PC-3 (cell line): ENCODE results near the gene TP53RK. TPM values are rescaled to one million over a fixed set of nuclear protein-coding genes. Genes with fewer than 3 reads are reported as not detected.
A peak's percentile ranks its signal among the peaks of the same experiment; 100 is the strongest.

Source experiments
- ATAC-seq: fragments of 200-7000 bp; cut with Tn5 transposase; 2 replicates; pipeline ENCODE4 v1.9.1; 2020; ENCODE audit warnings: mild to moderate bottlenecking, moderate library complexity
- BruUV-seq: library from RNA; stranded (reverse); fragments of 400-500 nt; replicated peaks from 2 replicates; lab custom pipeline; 2021; lab: Mats Ljungman, UMichigan
- CTCF ChIA-PET: fragments of 300-600 bp; sonication (Branson Sonifier 250); formaldehyde crosslinking; loops from one replicate; lab custom pipeline; 2022; ENCODE audit warnings: antibody characterized with exemption; lab: Charles Lee
- POLR2A ChIA-PET: fragments of 300-600 bp; sonication (Branson Sonifier 250); formaldehyde crosslinking; loops from one replicate; lab custom pipeline; 2022; ENCODE audit warnings: antibody characterized with exemption; ENCODE audit not compliant: unreplicated experiment; lab: Charles Lee
- DNase-seq: peaks from one replicate; pipeline ENCODE4 v3.0.0-alpha.2; 2015
- H2AFZ ChIP-seq: fragments of 300-600 bp; sonication (generic); 2 replicates; pipeline ENCODE4 v1.6.0; 2016; ENCODE audit warnings: antibody characterized with exemption, low read length
- H3F3A ChIP-seq: fragments of 300-600 bp; sonication (generic); one replicate; pipeline ENCODE4 v1.6.0; 2017; ENCODE audit warnings: antibody characterized with exemption, low read length, control low read depth, mild to moderate bottlenecking; ENCODE audit not compliant: unreplicated experiment
- H3K27ac ChIP-seq: fragments of 300-600 bp; sonication (generic); 2 replicates; pipeline ENCODE4 v1.5.1; 2016; ENCODE audit warnings: mild to moderate bottlenecking, low read length
- H3K27me3 ChIP-seq: fragments of 300-600 bp; sonication (generic); 2 replicates; pipeline ENCODE4 v1.6.1; 2016; ENCODE audit warnings: low read length, mixed read lengths
- H3K36me3 ChIP-seq: fragments of 300-600 bp; sonication (generic); 2 replicates; pipeline ENCODE4 v1.6.1; 2016; ENCODE audit warnings: low read depth, mixed run types, low read length, mixed read lengths
- H3K4me1 ChIP-seq: fragments of 300-600 bp; sonication (generic); 2 replicates; pipeline ENCODE4 v1.5.1; 2016; ENCODE audit warnings: low read length; ENCODE audit not compliant: insufficient read depth
- H3K4me2 ChIP-seq: fragments of 300-600 bp; sonication (generic); 2 replicates; pipeline ENCODE4 v1.6.0; 2016; ENCODE audit warnings: low read length
- H3K4me3 ChIP-seq: fragments of 300-600 bp; sonication (generic); 2 replicates; pipeline ENCODE4 v1.5.1; 2016; ENCODE audit warnings: mild to moderate bottlenecking, low read length, mixed read lengths
- H3K79me2 ChIP-seq: fragments of 300-600 bp; sonication (generic); 2 replicates; pipeline ENCODE4 v1.6.1; 2017; ENCODE audit warnings: low read length, mixed read lengths
- H3K9ac ChIP-seq: fragments of 300-600 bp; sonication (generic); 2 replicates; pipeline ENCODE4 v1.6.0; 2016; ENCODE audit warnings: mild to moderate bottlenecking, low read length
- H3K9me2 ChIP-seq: fragments of 300-600 bp; sonication (generic); replicated peaks from 2 replicates; pipeline ENCODE4 v1.6.1; 2016; ENCODE audit warnings: mixed run types, low read length, mixed read lengths
- H3K9me3 ChIP-seq: fragments of 300-600 bp; sonication (generic); 2 replicates; pipeline ENCODE4 v1.6.1; 2016; ENCODE audit warnings: low read length, mixed read lengths
- H4K20me1 ChIP-seq: fragments of 300-600 bp; sonication (generic); 2 replicates; pipeline ENCODE4 v1.6.1; 2016; ENCODE audit warnings: low read length, mixed read lengths
- CTCF ChIP-seq: fragments of 300-600 bp; sonication (generic); conservative IDR thresholded peaks from 2 replicates; pipeline ENCODE4 v1.5.1; 2017; ENCODE audit warnings: antibody characterized with exemption, low read depth, mild to moderate bottlenecking, low read length
- EZH2 ChIP-seq: fragments of 300-600 bp; sonication (generic); IDR thresholded peaks from one replicate; pipeline ENCODE4 v1.6.1; 2017; ENCODE audit warnings: antibody characterized with exemption, mild to moderate bottlenecking, low read length; ENCODE audit not compliant: unreplicated experiment
- EZH2phosphoT487 ChIP-seq: fragments of 300-600 bp; sonication (generic); IDR thresholded peaks from 2 replicates; pipeline ENCODE4 v1.6.1; 2018; ENCODE audit warnings: mild to moderate bottlenecking, antibody characterized with exemption, low read length, borderline replicate concordance
- intact Hi-C: fragments of 100-400 bp; cut with micrococcal nuclease; formaldehyde crosslinking; loops from 2 replicates; pipeline ENCODE4 v1.9.0; 2023
- total RNA-seq: library from RNA; depleted of rRNA; stranded (reverse); fragments of >200 nt; gene quantifications from 2 replicates; pipeline ENCODE4 v1.2.3, GENCODE V29; 2014

Gene TP53RK
- total RNA-seq, 1 experiment from 2014 or later = 41.4 TPM

- H3K27ac ChIP-seq = no peak overlapping the region
- H3K79me2 ChIP-seq = peaks cover 2% of the 10 kb centered on the region
- no peak overlapping the region for H3K4me2 ChIP-seq
- no peak for ATAC-seq
- CTCF ChIA-PET = no interaction called here
- no peaks in the 10 kb centered on the region for H3K27me3 ChIP-seq
- H4K20me1 ChIP-seq = no peaks in the 10 kb centered on the region
- no peak overlapping the region for H3K4me3 ChIP-seq
- intact Hi-C loops = no loop called here
- no TSS peak for BruUV-seq
- H3K9me3 ChIP-seq = peaks cover 11% of the 10 kb centered on the region; the same call in 1 of the 2 replicates
- H3K9ac ChIP-seq = no peak overlapping the region
- H2AFZ ChIP-seq = no peak overlapping the region
- DNase-seq = no peak
- no peaks in the 10 kb centered on the region for H3F3A ChIP-seq
- TF ChIP-seq EZH2 (no peak), CTCF (no peak)
- no peaks in the 10 kb centered on the region for H3K9me2 ChIP-seq
- POLR2A ChIA-PET = no interaction called here
- H3K4me1 ChIP-seq = peaks cover 21% of the 10 kb centered on the region
- no peaks in the 10 kb centered on the region for H3K36me3 ChIP-seq
Observed at GRCh38 chr20:46704714-46705377, 15.6 kb upstream of the TP53RK start.

- BruUV-seq = no TSS peak
- intact Hi-C loops = no loop called here
- ATAC-seq (no peak), DNase-seq (peak; percentile 42)
- Histone ChIP-seq H3K27me3 (no peaks in the 10 kb centered on the region), H3K4me1 (peaks cover 13% of the 10 kb centered on the region), H3K36me3 (no peaks in the 10 kb centered on the region), H3K9me2 (no peaks in the 10 kb centered on the region), H3K9me3 (peaks cover 11% of the 10 kb centered on the region; the same call in 1 of the 2 replicates), H3K79me2 (no peaks in the 10 kb centered on the region), H2AFZ (no peak overlapping the region), H3K27ac (no peak overlapping the region), H4K20me1 (no peaks in the 10 kb centered on the region), H3K4me3 (no peak overlapping the region), H3K4me2 (0 out of 2 replicates have a peak overlapping the region, but pooled peaks have one; percentile 0), H3K9ac (no peak overlapping the region), H3F3A (no peaks in the 10 kb centered on the region)
- ChIA-PET CTCF (no interaction called here), POLR2A (no interaction called here)
- TF ChIP-seq EZH2phosphoT487 = no peak
- TF ChIP-seq CTCF = no peak
- no peak for TF ChIP-seq EZH2
Observed at GRCh38 chr20:46703435-46703834, 14.2 kb upstream of the TP53RK start.

- Histone ChIP-seq H2AFZ (peak overlapping the region; percentile 9; the same call in 1 of the 2 replicates), H3K9me3 (peaks cover 11% of the 10 kb centered on the region; the same call in 1 of the 2 replicates), H3K27ac (no peak overlapping the region), H3K4me2 (no peak overlapping the region), H3K36me3 (no peaks in the 10 kb centered on the region), H3K27me3 (no peaks in the 10 kb centered on the region), H3K79me2 (no peaks in the 10 kb centered on the region), H3F3A (no peaks in the 10 kb centered on the region), H4K20me1 (no peaks in the 10 kb centered on the region), H3K4me3 (no peak overlapping the region), H3K9ac (no peak overlapping the region), H3K4me1 (peaks cover 13% of the 10 kb centered on the region), H3K9me2 (no peaks in the 10 kb centered on the region)
- no TSS peak for BruUV-seq
- DNase-seq = no peak
- TF ChIP-seq EZH2phosphoT487 (no peak), EZH2 (no peak), CTCF (no peak)
- intact Hi-C loops = no loop called here
- no peak for ATAC-seq
- ChIA-PET POLR2A (no interaction called here), CTCF (no interaction called here)
Observed at GRCh38 chr20:46702447-46703203, 13.4 kb upstream of the TP53RK start.
